ENCODE data around the gene RNASE13. TPM values are rescaled to one million over a fixed set of nuclear protein-coding genes. Genes with fewer than 3 reads are reported as not detected.

RNASE13 gene
- total RNA-seq, 4 donors from 2014 or later, result not detected

DNA sequence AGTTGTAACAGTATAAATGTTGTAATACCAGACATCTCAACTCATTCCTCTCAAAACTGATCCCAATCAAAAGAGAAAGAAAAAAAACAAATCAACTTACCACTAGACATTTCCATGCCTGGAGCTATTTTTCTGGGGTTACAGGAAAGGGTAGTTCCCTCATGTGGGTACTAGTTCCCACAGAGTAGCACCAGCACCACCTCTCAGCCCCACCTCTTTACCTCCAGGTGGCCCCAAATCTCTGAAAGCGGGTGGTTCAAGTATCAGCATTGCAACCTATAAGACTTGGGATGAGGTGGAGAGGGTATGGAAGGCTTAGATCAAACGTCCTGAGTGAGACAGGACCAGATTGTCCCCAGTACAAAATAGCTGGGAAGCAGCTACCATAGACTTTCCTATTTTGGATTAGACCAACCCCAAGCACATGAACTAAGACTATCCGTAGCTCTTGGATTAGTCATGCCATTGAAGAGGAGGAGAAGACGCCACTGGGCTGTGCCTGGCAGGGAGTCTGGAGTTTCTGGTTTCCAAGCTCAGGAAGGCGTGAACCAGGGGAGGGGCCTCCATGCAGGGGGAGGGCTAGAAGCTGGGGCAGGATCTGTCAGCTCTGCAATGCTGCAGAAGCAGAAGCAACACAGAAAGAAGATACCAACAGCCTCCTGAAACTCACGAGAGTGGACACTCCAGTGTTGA lies 35.8 kb downstream of the RNASE13 start, which contains the start of gene SLC39A2:
SLC39A2 (plus strand) TSS at position 620 of the 693 bp plus-strand sequence. CDS start 154 bp downstream, outside the sequence.
- 27 to 28% methylated on average over 4 to 6 of the region's 6 CpGs for WGBS, 2 donors (ENCODE audit: low coverage in 1 of 2)
- no peaks in the 10 kb centered on the region for H3K27me3 ChIP-seq
- no peak within 1 kb of the TSS for H3K27ac ChIP-seq
- peak; percentile 85 for ATAC-seq
- peaks cover 8 to 40% of the 10 kb centered on the region in 2 donors for H3K36me3 ChIP-seq
- no peak within 1 kb of the TSS for H3K4me3 ChIP-seq
- no peaks in the 10 kb centered on the region for H3K9me3 ChIP-seq
- no peaks in the 10 kb centered on the region for H3K4me1 ChIP-seq
- TF ChIP-seq EP300 (IDR thresholded peaks at IDR 0.05) (no peak), CTCF (IDR thresholded peaks at IDR 0.05) (no peak), POLR2A (IDR thresholded peaks at IDR 0.05) (no peak), POLR2AphosphoS5 (IDR thresholded peaks at IDR 0.05) (no peak)

GRCh38 chr14:20998139-20998538 lies 36.5 kb downstream of the RNASE13 start:
- no peaks in the 10 kb centered on the region for H3K4me1 ChIP-seq
- H3K27me3 ChIP-seq, result no peaks in the 10 kb centered on the region
- 54 to 80% methylated on average over 1 to 3 of the region's 3 CpGs for WGBS, 2 donors (ENCODE audit: low coverage in 1 of 2)
- no peak overlapping the region for H3K27ac ChIP-seq
- no peak overlapping the region for H3K4me3 ChIP-seq
- no peak for ATAC-seq
- H3K9me3 ChIP-seq, result no peaks in the 10 kb centered on the region
- peaks cover 8 to 46% of the 10 kb centered on the region in 2 donors for H3K36me3 ChIP-seq
- TF ChIP-seq POLR2A (IDR thresholded peaks at IDR 0.05) (no peak), EP300 (IDR thresholded peaks at IDR 0.05) (no peak), CTCF (IDR thresholded peaks at IDR 0.05) (no peak), POLR2AphosphoS5 (IDR thresholded peaks at IDR 0.05) (no peak)

- no peaks in the 10 kb centered on the region for H3K9me3 ChIP-seq
- 65 to 79% methylated on average over 6 of the region's 6 CpGs for WGBS, 2 donors (ENCODE audit: low coverage in 1 of 2)
- peaks cover 8 to 52% of the 10 kb centered on the region in 2 donors for H3K36me3 ChIP-seq
- no peak for TF ChIP-seq EP300 (IDR thresholded peaks at IDR 0.05)
- TF ChIP-seq CTCF (IDR thresholded peaks at IDR 0.05), result no peak
- no peak for TF ChIP-seq POLR2A (IDR thresholded peaks at IDR 0.05)
- no peak for TF ChIP-seq POLR2AphosphoS5 (IDR thresholded peaks at IDR 0.05)
- no peak overlapping the region for H3K27ac ChIP-seq
- no peak for ATAC-seq
- peaks cover 0 to under 1% (median 0%) of the 10 kb centered on the region in 3 donors for H3K4me1 ChIP-seq
- H3K27me3 ChIP-seq, result no peaks in the 10 kb centered on the region
- no peak overlapping the region for H3K4me3 ChIP-seq
Measured at GRCh38 chr14:20997564-20997963, 37.0 kb downstream of the RNASE13 start.

GRCh38 chr14:20997115-20997514 lies 37.5 kb downstream of the RNASE13 start:
- TF ChIP-seq CTCF (IDR thresholded peaks at IDR 0.05) (no peak), EP300 (IDR thresholded peaks at IDR 0.05) (no peak)
- ATAC-seq, result no peak
- H3K4me3 ChIP-seq, result no peak overlapping the region
- peaks cover 8 to 57% of the 10 kb centered on the region in 2 donors for H3K36me3 ChIP-seq
- H3K4me1 ChIP-seq, result peaks cover 0 to 5% (median 0%) of the 10 kb centered on the region in 3 donors
- H3K27ac ChIP-seq, result no peak overlapping the region
- no peaks in the 10 kb centered on the region for H3K27me3 ChIP-seq
- WGBS, 2 donors (ENCODE audit: low coverage in 1 of 2), result 44 to 45% methylated on average over 4 of the region's 4 CpGs
- no peaks in the 10 kb centered on the region for H3K9me3 ChIP-seq

GRCh38 chr14:20996521-20996920 lies 38.1 kb downstream of the RNASE13 start:
- H3K36me3 ChIP-seq, result peaks cover 8 to 61% of the 10 kb centered on the region in 2 donors
- no peak for TF ChIP-seq POLR2AphosphoS5 (IDR thresholded peaks at IDR 0.05)
- H3K9me3 ChIP-seq, result no peaks in the 10 kb centered on the region
- peaks cover 0 to 11% (median 0%) of the 10 kb centered on the region in 3 donors for H3K4me1 ChIP-seq
- H3K4me3 ChIP-seq, result no peak overlapping the region
- 77 to 83% methylated on average over 7 to 10 of the region's 14 CpGs for WGBS, 2 donors (ENCODE audit: low coverage in 1 of 2)
- H3K27ac ChIP-seq, result no peak overlapping the region
- ATAC-seq, result no peak
- no peaks in the 10 kb centered on the region for H3K27me3 ChIP-seq
